Sigmoid colon (tissue), 7 donors: ENCODE measurements around the gene PCNT. TPM values are rescaled to one million over a fixed set of nuclear protein-coding genes. Genes with fewer than 3 reads are reported as not detected.

Experiments
- DNase-seq: peaks from one replicate; pipeline ENCODE4 v3.0.0-alpha.2; 2019
- H3K27ac ChIP-seq, 4 donors: fragments of 200-600 bp; sonication (generic); one replicate each; pipeline ENCODE4 v1.5.1; 2016 to 2019; ENCODE audit warnings: mild to moderate bottlenecking in 1 of 4
- H3K27me3 ChIP-seq, 3 donors: fragments of 200-600 bp; sonication (generic); one replicate each; pipeline ENCODE4 v1.5.1; 2019; ENCODE audit warnings: mild to moderate bottlenecking in 1 of 3
- H3K36me3 ChIP-seq, 4 donors: fragments of 200-600 bp; sonication (generic); one replicate each; pipeline ENCODE4 v1.5.1; 2016 to 2019
- H3K4me1 ChIP-seq, 4 donors: fragments of 200-600 bp; sonication (generic); one replicate each; pipeline ENCODE4 v1.5.1; 2017 to 2019
- H3K4me3 ChIP-seq, 4 donors: fragments of 200-600 bp; sonication (generic); one replicate each; pipeline ENCODE4 v1.5.1; 2017 to 2019; ENCODE audit warnings: mild to moderate bottlenecking in 2 of 4, moderate library complexity in 1 of 4
- H3K9me3 ChIP-seq, 4 donors: fragments of 200-600 bp in 3 of 4; sonication (generic) in 3 of 4; one replicate each; pipeline versions ENCODE4 v1.5.1 to v1.6.1; 2013 to 2019
- CTCF ChIP-seq, 4 experiments: fragments of 450-650 bp in 3 of 4; fragments of 200-600 bp in 1 of 4; IDR thresholded peaks; one replicate each; pipeline ENCODE4 v1.5.1; 2016 to 2019; ENCODE audit warnings: antibody characterized with exemption in 4 of 4, mild to moderate bottlenecking in 3 of 4, moderate library complexity in 2 of 4
- EP300 ChIP-seq, 4 donors: sonication (generic); formaldehyde crosslinking; IDR thresholded peaks; one replicate each; pipeline ENCODE4 v1.6.1; 2017; ENCODE audit warnings: antibody characterized with exemption in 4 of 4
- POLR2A ChIP-seq, 2 donors: fragments of 450-650 bp; IDR thresholded peaks; one replicate each; pipeline ENCODE4 v1.6.1; 2016; ENCODE audit warnings: antibody characterized with exemption in 2 of 2, mild to moderate bottlenecking in 2 of 2, moderate library complexity in 2 of 2
- POLR2AphosphoS5 ChIP-seq, 4 donors: sonication (generic); formaldehyde crosslinking; IDR thresholded peaks; one replicate each; pipeline ENCODE4 v1.6.1; 2017; ENCODE audit warnings: antibody characterized with exemption in 4 of 4
- WGBS, 2 donors: extraction: QIAGEN DNeasy Blood & Tissue Kit; methylation state at CpG; one replicate each; pipeline ENCODE4 v1.1.7; 2013; 5-methylcytosine and 5-hydroxymethylcytosine counted together
- intact Hi-C: fragments of 100-400 bp; cut with DNase I; formaldehyde crosslinking; loops from one replicate; pipeline ENCODE4 v1.15.1; 2023
- polyA plus RNA-seq, 3 donors: library from polyadenylated mRNA; stranded (reverse); fragments of 200-250 nt; gene quantifications; one replicate each; pipeline ENCODE4 v1.2.3, GENCODE V29; 2013
- total RNA-seq, 4 donors: library from RNA; depleted of rRNA; stranded (reverse); fragments of >200 nt; gene quantifications; one replicate each; pipeline ENCODE4 v1.1.0, GENCODE V29; 2016
- donor health status: healthy with polysubstance abuse.
- donor health status: Bipolar disorder and iron deficiency.
- donor health status: healthy.

The PCNT gene
- total RNA-seq = 10 to 100 TPM; 17.4 to 49.6 (median 26.0) TPM
- polyA plus RNA-seq = 10 to 100 TPM in 1 of 3 donors, 1 to 10 TPM in 2; 6.0 to 20.7 (median 6.2) TPM

GRCh38 chr21:46323710-46324389, at the start of gene PCNT, which contains the start of gene C21orf58:
Gene PCNT, plus strand, starts transcription at chr21:46324156. Its CDS starts 73 bp downstream, at chr21:46324229.
Gene C21orf58, minus strand, starts transcription at chr21:46323870. Its CDS starts 1,132 bp downstream, at chr21:46322738.
- Histone ChIP-seq H3K27ac (peak within 1 kb of the TSS; percentile 94 to 99 (median 98)), H3K36me3 (peaks cover 0 to 11% (median 6%) of the 10 kb centered on the region in 4 donors), H3K9me3 (no peaks in the 10 kb centered on the region), H3K27me3 (no peaks in the 10 kb centered on the region), H3K4me1 (peaks cover 0 to 34% (median 27%) of the 10 kb centered on the region in 4 donors), H3K4me3 (peak within 1 kb of the TSS; percentile 87 to 99 (median 94))
- peak; percentile 99 for DNase-seq
- 0% methylated on average over 76 of the region's 76 CpGs for WGBS, 2 donors
- TF ChIP-seq POLR2AphosphoS5 (IDR thresholded peaks at IDR 0.05) (peak in 3 of 4 donors; percentile 46 to 59 (median 46)), POLR2A (IDR thresholded peaks at IDR 0.05) (no peak), EP300 (IDR thresholded peaks at IDR 0.05) (no peak)
- intact Hi-C loops = loop anchor here (1.0 to 5.0 kb wide), 4 partner anchors 38 to 353 kb away; partner anchors contain the start of genes DIP2A, LSS and YBEY

GRCh38 chr21:46274797-46275390, 49.1 kb upstream of the PCNT start:
- no peak for DNase-seq
- Histone ChIP-seq H3K4me1 (no peaks in the 10 kb centered on the region), H3K36me3 (peaks cover 48 to 100% (median 88%) of the 10 kb centered on the region in 4 donors), H3K4me3 (no peak overlapping the region), H3K27ac (no peak overlapping the region), H3K9me3 (no peaks in the 10 kb centered on the region), H3K27me3 (no peaks in the 10 kb centered on the region)
- intact Hi-C loops = no loop called here
- WGBS, 2 donors = 95 to 98% methylated on average over 11 of the region's 11 CpGs
- TF ChIP-seq POLR2A (IDR thresholded peaks at IDR 0.05) (no peak), CTCF (IDR thresholded peaks at IDR 0.05) (no peak), POLR2AphosphoS5 (IDR thresholded peaks at IDR 0.05) (no peak), EP300 (IDR thresholded peaks at IDR 0.05) (no peak)

- Histone ChIP-seq H3K27me3 (no peaks in the 10 kb centered on the region), H3K27ac (peak overlapping the region in 1 of 4 donors; percentile 97), H3K36me3 (peaks cover 7 to 45% (median 15%) of the 10 kb centered on the region in 4 donors), H3K9me3 (no peaks in the 10 kb centered on the region), H3K4me3 (peak overlapping the region in 1 of 4 donors; percentile 1), H3K4me1 (peaks cover 0 to 61% (median 53%) of the 10 kb centered on the region in 4 donors)
- DNase-seq = no peak
- 28 to 60% methylated on average over 15 of the region's 15 CpGs for WGBS, 2 donors
- TF ChIP-seq POLR2A (IDR thresholded peaks at IDR 0.05) (no peak), CTCF (IDR thresholded peaks at IDR 0.05) (no peak), POLR2AphosphoS5 (IDR thresholded peaks at IDR 0.05) (no peak), EP300 (IDR thresholded peaks at IDR 0.05) (no peak)
- intact Hi-C loops = no loop called here
Measured at GRCh38 chr21:46284077-46284644, 39.8 kb upstream of the PCNT start.

GRCh38 chr21:46284733-46285132, 39.2 kb upstream of the PCNT start:
- 89% methylated on average over 1 of the region's 1 CpG for WGBS, 2 donors
- H3K9me3 ChIP-seq = no peaks in the 10 kb centered on the region
- peaks cover 2 to 39% (median 9%) of the 10 kb centered on the region in 4 donors for H3K36me3 ChIP-seq
- TF ChIP-seq POLR2AphosphoS5 (IDR thresholded peaks at IDR 0.05) (no peak), POLR2A (IDR thresholded peaks at IDR 0.05) (no peak), EP300 (IDR thresholded peaks at IDR 0.05) (no peak), CTCF (IDR thresholded peaks at IDR 0.05) (no peak)
- H3K4me1 ChIP-seq = peaks cover 0 to 61% (median 53%) of the 10 kb centered on the region in 4 donors
- peak overlapping the region in 2 of 4 donors; percentile 1 to 95 for H3K4me3 ChIP-seq
- peak overlapping the region in 2 of 4 donors; percentile 97 for H3K27ac ChIP-seq
- intact Hi-C loops = loop anchor here (5.0 kb wide), 1 partner anchor 142 kb away; no protein-coding TSS in a partner anchor
- no peaks in the 10 kb centered on the region for H3K27me3 ChIP-seq
- DNase-seq = no peak
